ENCODE data around the gene DNER. TPM values are rescaled to one million over a fixed set of nuclear protein-coding genes. Genes with fewer than 3 reads are reported as not detected.

The DNER gene
- total RNA-seq, 1 donor from 2014 or later, result not detected

DNA sequence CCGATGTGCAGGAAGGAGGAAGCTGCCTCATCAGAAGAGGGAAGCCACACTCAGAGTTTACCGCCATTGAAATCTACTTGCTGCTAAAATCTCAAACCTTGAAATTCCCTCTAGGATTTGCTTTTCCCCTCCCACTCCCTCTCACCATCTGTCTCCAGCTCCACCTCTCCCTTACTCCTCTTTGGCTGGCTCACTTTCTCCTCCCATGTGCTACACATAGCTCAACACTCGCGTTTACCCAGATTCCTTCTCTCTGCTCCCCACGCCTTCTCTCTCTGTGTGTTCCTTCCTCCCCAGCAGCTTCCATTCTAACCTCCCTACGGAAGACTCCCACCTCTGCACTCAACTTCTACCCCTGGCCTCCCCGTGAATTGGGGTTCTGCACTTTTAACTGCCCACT lies 143.1 kb downstream of the DNER start:
- intact Hi-C loops (cut with micrococcal nuclease), result no loop called here
- no peaks in the 10 kb centered on the region for H3K9me3 Mint-ChIP-seq
- ChIA-PET CTCF (no interaction called here), POLR2A (no interaction called here)
- TF ChIP-seq CTCF (IDR thresholded peaks at IDR 0.05), result no peak
- DNase-seq (no peak), ATAC-seq (ENCODE audit: low read depth) (no peak)
- H3K27ac Mint-ChIP-seq, result no peak overlapping the region
- H3K4me1 Mint-ChIP-seq, result no peaks in the 10 kb centered on the region
- H3K4me3 Mint-ChIP-seq, result no peak overlapping the region
- H3K27me3 Mint-ChIP-seq, result peaks cover 5% of the 10 kb centered on the region
- H3K36me3 Mint-ChIP-seq (ENCODE audit: low read depth), result no peaks in the 10 kb centered on the region

DNA sequence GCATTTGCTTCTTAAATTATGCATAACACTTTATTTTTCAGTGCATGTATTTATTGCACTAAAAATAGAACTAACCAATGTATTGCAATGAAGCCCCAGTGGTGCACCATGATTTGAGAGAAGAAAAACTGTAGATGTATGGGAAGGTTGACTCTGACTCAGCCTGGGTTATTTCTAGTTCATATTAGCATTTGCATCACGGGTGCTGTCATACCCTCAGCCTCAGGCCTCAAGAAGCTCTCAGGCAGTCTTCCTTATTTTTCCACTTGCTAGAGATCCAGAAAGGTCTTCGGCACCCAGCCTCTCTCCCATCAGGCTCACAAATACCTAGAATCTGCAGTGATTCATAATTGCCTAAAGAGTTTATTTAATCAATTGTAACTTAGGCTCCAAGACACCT lies 148.0 kb downstream of the DNER start:
- CTCF ChIA-PET, result no interaction called here
- POLR2A ChIA-PET, result no interaction called here
- H3K4me1 Mint-ChIP-seq, result no peaks in the 10 kb centered on the region
- no peaks in the 10 kb centered on the region for H3K36me3 Mint-ChIP-seq (ENCODE audit: low read depth)
- no peak for DNase-seq
- H3K27me3 Mint-ChIP-seq, result no peaks in the 10 kb centered on the region
- H3K4me3 Mint-ChIP-seq, result no peak overlapping the region
- H3K9me3 Mint-ChIP-seq, result no peaks in the 10 kb centered on the region
- no peak overlapping the region for H3K27ac Mint-ChIP-seq
- intact Hi-C loops (cut with micrococcal nuclease), result no loop called here
- no peak for ATAC-seq (ENCODE audit: low read depth)
- no peak for TF ChIP-seq CTCF (IDR thresholded peaks at IDR 0.05)

DNA sequence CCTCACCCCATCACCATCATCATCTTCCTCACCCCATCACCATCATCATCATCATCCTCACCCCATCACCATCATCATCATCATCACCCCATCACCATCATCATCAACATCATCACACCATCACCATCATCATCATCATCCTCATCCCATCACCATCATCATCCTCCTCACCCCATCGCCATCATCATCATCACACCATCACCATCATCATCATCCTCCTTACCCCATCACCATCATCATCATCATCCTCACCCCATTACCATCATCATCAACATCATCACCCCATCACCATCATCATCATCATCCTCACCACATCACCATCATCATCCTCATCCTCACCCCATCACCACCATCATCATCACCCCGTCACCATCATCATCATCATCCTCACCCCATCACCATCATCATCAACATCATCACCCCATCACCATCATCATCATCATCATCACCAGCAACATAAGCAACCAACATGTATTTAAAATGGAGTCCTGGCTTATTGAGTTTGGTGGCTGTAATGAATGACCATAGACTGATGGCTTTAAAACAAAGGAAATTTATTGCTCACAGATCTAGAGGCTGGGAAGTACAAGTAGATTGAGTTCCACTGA lies 150.0 kb downstream of the DNER start:
- no peak overlapping the region for H3K4me3 Mint-ChIP-seq
- CTCF ChIA-PET, result no interaction called here
- no peaks in the 10 kb centered on the region for H3K9me3 Mint-ChIP-seq
- POLR2A ChIA-PET, result no interaction called here
- H3K27ac Mint-ChIP-seq, result no peak overlapping the region
- no peaks in the 10 kb centered on the region for H3K36me3 Mint-ChIP-seq (ENCODE audit: low read depth)
- H3K4me1 Mint-ChIP-seq, result no peaks in the 10 kb centered on the region
- no peak for TF ChIP-seq CTCF (IDR thresholded peaks at IDR 0.05)
- H3K27me3 Mint-ChIP-seq, result no peaks in the 10 kb centered on the region
- intact Hi-C loops (cut with micrococcal nuclease), result no loop called here
- ATAC-seq (ENCODE audit: low read depth) (no peak), DNase-seq (no peak)

- POLR2A ChIA-PET, result no interaction called here
- Mint-ChIP-seq H3K36me3 (ENCODE audit: low read depth) (no peaks in the 10 kb centered on the region), H3K9me3 (no peaks in the 10 kb centered on the region), H3K27ac (no peak overlapping the region), H3K4me1 (no peaks in the 10 kb centered on the region), H3K4me3 (no peak overlapping the region), H3K27me3 (no peaks in the 10 kb centered on the region)
- no peak for TF ChIP-seq CTCF (IDR thresholded peaks at IDR 0.05)
- ATAC-seq (ENCODE audit: low read depth) (no peak), DNase-seq (no peak)
- CTCF ChIA-PET, result no interaction called here
- intact Hi-C loops (cut with micrococcal nuclease), result no loop called here
These were observed 151.0 kb downstream of the DNER start for GRCh38 chr2:229563388-229563787.

DNA sequence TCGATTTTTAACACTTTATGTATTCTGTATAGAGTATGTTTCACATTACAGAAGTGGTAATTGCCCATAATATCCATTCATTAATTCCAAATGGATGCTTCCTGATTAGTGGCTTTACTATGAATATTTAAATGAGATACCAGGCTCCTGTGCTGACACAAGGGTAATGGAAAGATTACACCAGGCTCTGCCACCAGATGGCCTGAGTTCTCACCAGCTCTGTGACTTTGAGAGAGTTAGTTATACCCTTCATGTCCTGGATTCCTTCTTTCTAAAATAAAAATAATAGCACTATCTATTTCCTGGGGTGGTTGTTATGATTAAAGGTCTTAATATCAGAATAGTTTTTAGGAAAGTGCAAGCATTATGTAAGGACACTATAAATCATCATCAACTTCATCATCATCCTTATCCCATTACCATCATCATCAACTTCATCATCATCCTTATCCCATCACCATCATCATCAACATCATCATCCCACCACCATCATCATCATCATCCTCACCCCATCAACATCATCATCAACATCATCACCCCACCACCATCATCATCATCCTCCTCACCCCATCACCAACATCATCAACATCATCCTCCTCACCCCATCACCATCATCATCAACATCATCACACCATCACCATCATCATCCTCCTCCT lies 151.8 kb downstream of the DNER start:
- no peak for DNase-seq
- H3K4me3 Mint-ChIP-seq, result no peak overlapping the region

More for the DNA sequence above, 151.8 kb downstream of the DNER start:
- Mint-ChIP-seq H3K4me1 (no peaks in the 10 kb centered on the region), H3K27ac (no peak overlapping the region), H3K36me3 (ENCODE audit: low read depth) (no peaks in the 10 kb centered on the region), H3K27me3 (no peaks in the 10 kb centered on the region), H3K9me3 (no peaks in the 10 kb centered on the region)
- ChIA-PET CTCF (no interaction called here), POLR2A (no interaction called here)
- TF ChIP-seq CTCF (IDR thresholded peaks at IDR 0.05), result no peak
- intact Hi-C loops (cut with micrococcal nuclease), result no loop called here
- no peak for ATAC-seq (ENCODE audit: low read depth)
